Kidney (tissue), 14 donors: Measurements from ENCODE around the gene PTGFRN. TPM values are rescaled to one million over a fixed set of nuclear protein-coding genes. Genes with fewer than 3 reads are reported as not detected.

Experiments
- DNase-seq, 5 donors: peaks; one replicate each; pipeline ENCODE4 v3.0.0-alpha.2; 2013 to 2020
- FAIRE-seq: peaks from 2 replicates; lab custom pipeline; 2012; peaks lifted over from hg19 to GRCh38; lab: Jason Lieb, UNC
- H3K27ac ChIP-seq, 2 donors: one replicate each; pipeline ENCODE4 v1.7.0; 2013; ENCODE audit warnings: low read depth in 2 of 2, low read length in 2 of 2, inconsistent platforms in 1 of 2
- H3K27me3 ChIP-seq: one replicate; pipeline ENCODE4 v1.7.1; 2013; ENCODE audit warnings: low read length, inconsistent platforms; ENCODE audit not compliant: control insufficient read depth, insufficient read depth
- H3K36me3 ChIP-seq, 3 donors: one replicate each; pipeline versions ENCODE4 v1.7.0 to v1.7.1; 2013; ENCODE audit warnings: low read length in 3 of 3, control low read depth in 1 of 3, inconsistent platforms in 1 of 3; ENCODE audit not compliant: insufficient read depth in 3 of 3, control insufficient read depth in 2 of 3
- H3K4me1 ChIP-seq, 3 donors: one replicate each; pipeline versions ENCODE4 v1.7.0 to v1.7.1; 2013; ENCODE audit warnings: low read length in 3 of 3, inconsistent platforms in 1 of 3, low read depth in 1 of 3; ENCODE audit not compliant: control insufficient read depth in 2 of 3, insufficient read depth in 2 of 3
- H3K4me3 ChIP-seq, 3 donors: one replicate each; pipeline versions ENCODE4 v1.7.0 to v1.8.1; 2013; ENCODE audit warnings: low read length in 3 of 3, control low read depth in 1 of 3, inconsistent platforms in 1 of 3
- H3K9ac ChIP-seq, 3 donors: one replicate each; pipeline versions ENCODE4 v1.7.0 to v1.7.1; 2013; ENCODE audit warnings: low read length in 3 of 3, control low read depth in 1 of 3, inconsistent platforms in 1 of 3
- H3K9me3 ChIP-seq, 3 donors: one replicate each; pipeline versions ENCODE4 v1.7.0 to v1.7.1; 2013; ENCODE audit warnings: low read length in 3 of 3, control low read depth in 1 of 3, inconsistent platforms in 1 of 3; ENCODE audit not compliant: control insufficient read depth in 2 of 3, insufficient read depth in 1 of 3
- intact Hi-C: fragments of 100-400 bp; cut with DNase I; formaldehyde crosslinking; loops from one replicate; pipeline ENCODE4 v1.11.1; 2022
- polyA plus RNA-seq: library from polyadenylated mRNA; stranded (reverse); fragments of 350-450 nt; fragmentation: Illumina TruSeq; extraction: RNeasy Lipid Tissue Mini Kit (QIAGEN cat#74804); gene quantifications from one replicate; pipeline ENCODE4 v1.2.3, GENCODE V29; 2014; ENCODE audit warnings: low read depth, low replicate concordance; ENCODE audit not compliant: insufficient read depth
- total RNA-seq: library from RNA; stranded (reverse); fragmentation: NEBNext Ultra II Directional; extraction: Animal tissue kit (Norgen Biotek cat#: 25700); gene quantifications from one replicate; pipeline ENCODE4 v1.2.1, GENCODE V29; 2021
- TF ChIP-seq, protein P1 (sequence below): IDR thresholded peaks from 3 replicates; pipeline ENCODE4 v1.5.1; 2012; ENCODE audit warnings: mild to moderate bottlenecking, moderate library complexity, borderline replicate concordance; ENCODE audit not compliant: insufficient read depth; ENCODE audit errors: extremely low read depth
- donor health status: control.
- donor health status: control.
- donor health status: control.
- donor health status: control.
- donor health status: control.
- donor health status: DM: yes; HTN: yes; CAD: no.
- donor health status: Normal renal cell carcinoma (clear cell type).

The PTGFRN gene
- total and polyA plus RNA-seq, 2 donors from 2014 or later: 16.4 to 44.8 TPM

DNA sequence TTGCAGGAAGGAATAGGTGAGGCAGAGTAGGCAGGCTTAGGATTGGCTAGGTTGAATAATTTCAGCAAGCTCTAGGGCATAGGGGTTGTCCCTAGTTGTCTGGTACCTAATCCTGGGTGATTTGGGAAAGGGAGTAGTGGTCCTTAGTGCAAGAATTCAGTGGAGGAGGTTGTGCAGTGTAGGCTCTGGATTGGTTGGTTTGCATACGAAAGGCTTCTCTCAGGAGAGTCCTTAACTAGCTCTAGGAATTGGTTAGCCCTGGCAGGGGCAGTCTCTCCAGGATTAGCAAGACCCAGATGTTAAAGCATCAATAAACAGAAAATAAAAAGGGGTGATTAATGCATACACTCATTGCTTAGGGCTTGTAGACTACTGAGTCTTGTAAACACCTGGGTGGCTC, 82.2 kb downstream of the PTGFRN start:
- Histone ChIP-seq H3K9ac (no peak overlapping the region), H3K27ac (no peak overlapping the region), H3K9me3 (no peaks in the 10 kb centered on the region), H3K36me3 (no peaks in the 10 kb centered on the region), H3K4me1 (no peaks in the 10 kb centered on the region), H3K27me3 (no peaks in the 10 kb centered on the region), H3K4me3 (no peak overlapping the region)
- FAIRE-seq (no peak), DNase-seq (no peak)
- intact Hi-C loops: no loop called here
- TF ChIP-seq, protein P1, sequence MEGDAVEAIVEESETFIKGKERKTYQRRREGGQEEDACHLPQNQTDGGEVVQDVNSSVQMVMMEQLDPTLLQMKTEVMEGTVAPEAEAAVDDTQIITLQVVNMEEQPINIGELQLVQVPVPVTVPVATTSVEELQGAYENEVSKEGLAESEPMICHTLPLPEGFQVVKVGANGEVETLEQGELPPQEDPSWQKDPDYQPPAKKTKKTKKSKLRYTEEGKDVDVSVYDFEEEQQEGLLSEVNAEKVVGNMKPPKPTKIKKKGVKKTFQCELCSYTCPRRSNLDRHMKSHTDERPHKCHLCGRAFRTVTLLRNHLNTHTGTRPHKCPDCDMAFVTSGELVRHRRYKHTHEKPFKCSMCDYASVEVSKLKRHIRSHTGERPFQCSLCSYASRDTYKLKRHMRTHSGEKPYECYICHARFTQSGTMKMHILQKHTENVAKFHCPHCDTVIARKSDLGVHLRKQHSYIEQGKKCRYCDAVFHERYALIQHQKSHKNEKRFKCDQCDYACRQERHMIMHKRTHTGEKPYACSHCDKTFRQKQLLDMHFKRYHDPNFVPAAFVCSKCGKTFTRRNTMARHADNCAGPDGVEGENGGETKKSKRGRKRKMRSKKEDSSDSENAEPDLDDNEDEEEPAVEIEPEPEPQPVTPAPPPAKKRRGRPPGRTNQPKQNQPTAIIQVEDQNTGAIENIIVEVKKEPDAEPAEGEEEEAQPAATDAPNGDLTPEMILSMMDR: no peak

DNA sequence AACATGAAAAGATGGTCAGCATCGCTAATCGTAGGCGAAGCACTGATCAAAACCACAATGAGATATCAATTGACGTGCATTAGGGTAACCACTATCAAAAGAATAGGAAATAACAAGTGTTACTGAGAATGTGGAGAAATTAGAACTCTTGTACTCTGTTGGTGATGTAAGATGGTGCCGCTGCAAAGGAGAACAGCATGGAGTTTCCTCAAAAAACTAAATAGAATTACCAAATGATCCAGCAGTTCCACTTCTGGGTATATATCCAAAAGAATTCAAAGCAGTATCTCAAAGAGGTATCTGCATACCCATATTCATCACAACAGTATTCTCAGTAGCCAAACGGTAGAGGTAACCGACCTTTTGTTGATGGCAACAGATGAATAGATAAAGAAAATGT, 83.6 kb downstream of the PTGFRN start:
- Histone ChIP-seq H3K27ac (no peak overlapping the region), H3K9ac (no peak overlapping the region), H3K9me3 (no peaks in the 10 kb centered on the region), H3K27me3 (no peaks in the 10 kb centered on the region), H3K4me3 (no peak overlapping the region), H3K4me1 (no peaks in the 10 kb centered on the region), H3K36me3 (no peaks in the 10 kb centered on the region)
- FAIRE-seq (no peak), DNase-seq (no peak)
- intact Hi-C loops: no loop called here
- TF ChIP-seq, protein P1: no peak

DNA sequence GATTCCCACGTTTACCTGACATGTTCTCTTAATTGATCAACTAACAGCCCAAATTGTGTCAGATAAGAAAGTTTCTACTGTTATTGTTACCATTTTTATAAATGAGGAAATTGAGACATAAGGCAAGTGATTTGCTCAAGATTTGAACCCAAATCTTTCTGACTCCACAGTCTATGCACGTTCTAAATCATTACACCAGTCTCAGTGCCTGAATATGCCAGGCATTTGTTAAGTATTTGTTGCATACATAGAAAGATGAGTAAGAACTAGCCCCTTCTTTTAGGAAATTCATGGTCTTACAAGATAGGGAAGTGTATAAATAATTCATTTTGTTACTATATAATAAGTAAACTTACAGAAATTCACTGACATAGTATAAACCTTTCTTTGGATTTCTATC, 84.7 kb downstream of the PTGFRN start:
- H3K27me3 ChIP-seq: no peaks in the 10 kb centered on the region
- H3K4me1 ChIP-seq: no peaks in the 10 kb centered on the region
- no peaks in the 10 kb centered on the region for H3K36me3 ChIP-seq
- H3K4me3 ChIP-seq: no peak overlapping the region
- intact Hi-C loops: no loop called here
- H3K9ac ChIP-seq: no peak overlapping the region
- no peak for FAIRE-seq
- TF ChIP-seq, protein P1: no peak
- no peaks in the 10 kb centered on the region for H3K9me3 ChIP-seq
- no peak for DNase-seq
- H3K27ac ChIP-seq: no peak overlapping the region

DNA sequence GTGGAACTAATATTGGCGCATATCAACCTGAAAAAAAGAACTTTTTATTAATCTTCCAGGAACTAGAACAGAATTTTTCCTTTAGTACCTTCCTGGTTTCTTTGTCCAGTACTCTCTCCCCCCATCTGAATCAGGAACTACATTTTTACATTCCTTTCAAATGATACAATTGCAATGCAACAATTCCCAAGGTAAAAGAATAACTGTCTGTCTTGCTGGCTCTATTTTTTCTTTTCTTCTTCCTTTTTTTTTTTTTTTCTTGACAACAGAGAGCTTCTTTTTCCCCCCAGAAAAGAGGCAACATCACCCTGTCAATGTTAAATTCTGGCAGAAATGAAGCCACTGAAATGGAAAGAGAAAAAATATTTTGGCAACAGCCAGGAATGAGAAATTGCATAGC, 87.3 kb downstream of the PTGFRN start:
- intact Hi-C loops: no loop called here
- Histone ChIP-seq H3K4me1 (no peaks in the 10 kb centered on the region), H3K27ac (no peak overlapping the region)

More for the DNA sequence above, 87.3 kb downstream of the PTGFRN start:
- TF ChIP-seq, protein P1: no peak
- H3K9ac ChIP-seq: no peak overlapping the region
- no peaks in the 10 kb centered on the region for H3K36me3 ChIP-seq
- no peaks in the 10 kb centered on the region for H3K27me3 ChIP-seq
- H3K9me3 ChIP-seq: no peaks in the 10 kb centered on the region
- DNase-seq: no peak
- FAIRE-seq: no peak
- no peak overlapping the region for H3K4me3 ChIP-seq
